Bronchus fibroblast of lung (primary cell): Measurements from ENCODE around the gene PROP1. TPM values are rescaled to one million over a fixed set of nuclear protein-coding genes. Genes with fewer than 3 reads are reported as not detected.

Experiments used
- total RNA-seq: library from RNA; depleted of rRNA; stranded (reverse); fragments of >200 nt; gene quantifications from 2 replicates; pipeline ENCODE4 v1.2.3, GENCODE V29; 2015

PROP1 gene
- total RNA-seq = not detected in 2 replicates

DNA sequence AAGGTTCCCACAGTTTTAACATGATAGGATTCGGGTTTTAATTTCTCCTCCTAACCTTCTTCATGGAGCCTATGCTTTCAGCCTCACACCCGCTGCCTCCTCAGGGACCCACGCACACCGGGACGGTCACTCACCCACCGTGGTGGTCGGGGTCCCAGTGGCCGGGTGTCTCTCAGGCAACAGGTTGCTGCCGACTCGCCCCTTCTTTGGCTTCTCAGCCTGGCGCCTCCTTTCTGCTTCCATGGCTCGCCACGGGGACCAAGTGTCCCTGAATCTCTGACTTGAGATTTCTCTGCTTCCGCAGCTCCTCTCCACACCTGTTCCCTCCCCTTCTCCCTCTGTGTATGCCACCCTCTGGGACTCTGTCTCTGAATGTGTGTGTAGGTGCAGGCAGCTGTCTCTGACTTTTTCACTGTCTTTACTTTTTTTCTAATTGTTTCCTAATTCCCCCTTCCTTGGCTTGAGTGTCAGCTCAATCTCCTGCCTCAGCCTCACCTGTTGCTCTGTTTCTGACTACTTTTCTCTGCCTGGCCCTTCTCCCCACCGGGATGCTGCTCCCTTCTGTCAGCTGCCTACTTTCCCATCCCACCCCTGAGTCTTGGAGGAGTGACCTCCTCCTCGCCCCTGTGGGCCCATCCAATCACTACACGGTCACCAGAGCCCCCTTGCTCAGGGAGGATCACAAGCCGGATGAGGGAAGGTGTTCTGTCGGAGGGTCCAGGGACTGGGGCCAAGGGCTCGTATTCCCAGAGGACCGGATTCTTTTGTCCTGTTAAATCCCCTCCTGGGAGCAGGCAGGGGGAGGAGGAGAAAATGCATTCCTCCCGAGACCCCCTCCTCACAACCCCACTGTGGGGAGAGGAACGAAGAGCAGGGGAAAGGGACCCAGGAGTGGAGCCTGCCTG, at the start of gene PROP1:
PROP1 (minus strand) TSS at position 552 of the 905 bp plus-strand sequence; CDS start at position 243, 309 bp downstream.

Other genes with a start within 250 kb of the PROP1 start
- gene FAM153A, start 213.3 kb downstream of the PROP1 start, total RNA-seq = not detected in 2 replicates
- gene N4BP3, start 117.3 kb upstream of the PROP1 start, total RNA-seq = 0.34 and 0.45 TPM in 2 replicates
- gene RMND5B, start 134.8 kb upstream of the PROP1 start, total RNA-seq = 14.5 and 15.2 TPM in 2 replicates
- 733 and 760 TPM in 2 replicates for gene NHP2, start 157.6 kb upstream of the PROP1 start, total RNA-seq
- not detected in 2 replicates for gene GMCL2, start 191.1 kb upstream of the PROP1 start, total RNA-seq
- gene HNRNPAB, start 208.3 kb upstream of the PROP1 start, total RNA-seq = 142 and 157 TPM in 2 replicates
- gene PHYKPL, start 236.6 kb upstream of the PROP1 start, total RNA-seq = 17.2 and 18.3 TPM in 2 replicates